GM19397 (cell line): ENCODE data around the gene BCL2L14.
"Not testable (repeated sequence)": the region's sequence is repeated elsewhere in the genome, so short reads cannot be mapped to it uniquely, and the experiment has no call there.

Experiments
- ATAC-seq: cut with Tn5 transposase; IDR thresholded peaks from one replicate; pipeline ENCODE4 v1.9.1; 2021; ENCODE audit warnings: mild to moderate bottlenecking, moderate library complexity; ENCODE audit not compliant: unreplicated experiment

The BCL2L14 gene

GRCh38 chr12:12098691-12099015 lies 27.9 kb downstream of the BCL2L14 start:
- ATAC-seq: no peak

DNA sequence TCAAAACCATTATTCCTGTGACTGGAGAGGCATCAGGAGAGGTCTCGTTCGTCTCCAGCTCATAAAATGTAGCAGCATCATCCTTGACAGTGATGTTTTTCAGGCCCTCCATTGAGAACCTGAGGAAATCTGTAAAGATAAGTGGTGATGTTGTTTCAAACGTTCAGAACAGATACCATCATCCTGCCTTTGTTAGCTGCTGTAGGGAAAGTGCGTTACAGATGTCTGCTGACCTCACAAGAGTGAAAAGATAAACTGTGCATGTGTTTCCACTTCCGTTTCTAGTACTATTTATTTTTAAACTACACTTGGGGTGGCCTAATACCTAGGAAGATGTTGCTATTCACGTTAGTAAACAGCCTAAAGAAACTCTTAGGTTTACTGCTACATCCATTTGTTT lies 28.4 kb downstream of the BCL2L14 start:
- ATAC-seq: no peak

- ATAC-seq: no peak
These were observed 36.9 kb downstream of the BCL2L14 start for GRCh38 chr12:12107678-12108077.

DNA sequence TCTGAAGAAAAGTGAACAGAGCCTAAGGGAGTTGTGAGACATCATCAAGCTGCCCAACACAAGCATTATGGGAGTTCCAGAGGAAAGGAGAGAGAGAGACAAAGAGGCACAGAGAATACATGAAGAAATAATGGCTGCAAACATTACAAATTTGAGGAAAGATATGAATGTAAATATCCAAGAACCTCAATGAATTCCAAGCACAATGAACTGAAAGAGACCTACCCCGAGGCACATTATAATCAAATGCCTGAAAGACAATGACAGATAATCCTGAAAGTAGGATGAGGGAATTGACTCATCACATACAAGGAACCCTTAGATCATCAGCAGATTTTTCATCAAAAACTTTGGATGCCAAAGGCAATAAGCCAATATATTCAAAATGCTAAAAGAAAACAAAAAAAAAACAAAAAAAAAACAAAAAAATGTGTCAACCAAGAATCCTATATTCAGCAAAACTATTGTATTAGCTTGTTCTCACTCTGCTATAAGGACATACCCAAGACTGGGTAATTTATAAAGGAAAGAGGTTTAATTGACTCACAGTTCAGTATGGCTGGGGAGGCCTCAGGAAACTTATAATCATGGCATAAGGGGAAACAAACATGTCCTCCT lies 37.8 kb downstream of the BCL2L14 start:
- ATAC-seq: no peak

DNA sequence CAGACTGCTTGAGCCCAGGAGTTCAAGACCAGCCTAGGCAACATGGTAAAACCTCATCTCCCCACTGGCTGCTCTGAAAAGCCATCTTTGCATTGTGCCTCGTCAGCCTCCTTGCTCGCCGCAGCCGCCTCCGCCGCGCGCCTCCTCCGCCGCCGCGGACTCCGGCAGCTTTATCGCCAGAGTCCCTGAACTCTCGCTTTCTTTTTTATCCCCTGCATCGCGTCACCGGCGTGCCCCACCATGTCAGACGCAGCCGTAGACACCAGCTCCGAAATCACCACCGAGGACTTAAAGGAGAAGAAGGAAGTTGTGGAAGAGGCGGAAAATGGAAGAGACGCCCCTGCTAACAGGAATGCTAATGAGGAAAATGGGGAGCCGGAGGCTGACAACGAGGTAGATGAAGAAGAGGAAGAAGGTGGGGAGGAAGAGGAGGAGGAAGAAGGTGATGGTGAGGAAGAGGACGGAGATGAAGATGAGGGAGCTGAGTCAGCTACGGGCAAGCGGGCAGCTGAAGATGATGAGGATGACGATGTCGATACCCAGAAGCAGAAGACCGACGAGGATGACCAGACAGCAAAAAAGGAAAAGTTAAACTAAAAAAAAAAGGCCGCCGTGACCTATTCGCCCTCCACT lies 40.3 kb downstream of the BCL2L14 start:
- ATAC-seq: not testable (repeated sequence)

DNA sequence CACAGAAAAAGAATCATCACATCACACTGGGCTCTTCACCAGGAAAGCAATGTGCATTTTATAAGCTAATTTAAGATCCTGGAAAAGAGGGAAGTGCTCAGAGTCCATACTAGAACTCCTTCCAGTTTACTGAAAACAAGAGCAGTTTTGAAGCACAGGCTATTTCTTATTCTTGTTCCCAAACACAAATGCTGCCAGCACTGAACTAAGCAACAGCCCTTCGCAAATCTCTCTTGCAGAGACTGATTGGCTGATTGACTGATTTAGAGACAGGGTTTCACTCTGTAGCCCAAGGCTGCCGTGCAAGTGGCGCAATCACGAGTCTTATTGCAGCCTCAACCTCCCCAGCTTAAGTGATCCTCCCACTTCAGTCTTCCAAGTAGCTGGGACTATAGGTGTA lies 44.8 kb downstream of the BCL2L14 start:
- no peak for ATAC-seq

- ATAC-seq: no peak
These were observed 45.9 kb downstream of the BCL2L14 start for GRCh38 chr12:12116677-12117076.

- ATAC-seq: no peak
These were observed 50.3 kb downstream of the BCL2L14 start for GRCh38 chr12:12121061-12121460.

DNA sequence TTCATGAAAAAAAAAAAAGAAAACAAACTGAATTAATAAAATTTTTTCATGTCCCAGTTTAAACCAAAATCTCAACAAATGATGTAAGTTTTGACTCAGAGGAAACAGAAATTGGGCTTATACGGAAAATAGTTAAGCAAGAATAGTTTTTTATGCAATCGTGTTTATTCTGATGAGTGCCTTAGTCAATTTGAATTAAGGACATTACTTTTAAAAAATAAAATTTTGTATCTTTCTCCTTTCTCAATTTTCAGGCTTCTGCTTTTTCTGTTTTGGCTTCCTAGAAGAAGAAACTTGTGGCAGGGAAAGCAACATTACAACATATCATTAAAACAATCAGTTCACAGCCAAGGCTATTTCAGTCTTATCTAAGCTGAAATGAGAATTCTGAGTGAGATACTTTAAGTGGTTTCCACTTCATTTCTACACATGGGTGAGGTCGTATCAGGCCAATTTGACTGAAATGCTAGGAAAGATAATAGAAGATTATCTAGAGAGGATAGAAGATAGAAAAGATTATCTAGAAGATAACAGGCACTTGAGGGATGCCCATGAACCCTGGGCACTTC lies 52.4 kb downstream of the BCL2L14 start:
- no peak for ATAC-seq

DNA sequence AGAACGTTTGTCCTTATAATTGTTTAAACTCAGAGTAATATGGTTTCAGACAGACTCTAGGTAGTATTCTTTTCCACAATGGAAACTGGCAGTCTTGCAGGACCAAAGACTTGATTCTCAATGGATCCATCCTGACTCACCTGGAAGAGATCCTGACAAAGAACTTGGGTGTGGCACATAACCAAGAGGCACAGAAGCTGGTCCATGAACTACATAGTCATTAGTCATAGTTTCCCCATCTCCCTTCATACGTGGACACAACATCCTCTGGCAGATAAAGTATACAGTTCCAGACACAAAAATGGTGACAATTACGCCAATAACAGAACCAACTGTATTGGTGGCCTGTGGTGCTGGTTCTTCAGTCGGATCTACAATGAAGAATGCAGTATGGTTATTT lies 55.8 kb downstream of the BCL2L14 start:
- ATAC-seq: no peak

GRCh38 chr12:12127304-12127703 lies 56.6 kb downstream of the BCL2L14 start:
- ATAC-seq: no peak

GRCh38 chr12:12128670-12129069 lies 57.9 kb downstream of the BCL2L14 start:
- no peak for ATAC-seq

DNA sequence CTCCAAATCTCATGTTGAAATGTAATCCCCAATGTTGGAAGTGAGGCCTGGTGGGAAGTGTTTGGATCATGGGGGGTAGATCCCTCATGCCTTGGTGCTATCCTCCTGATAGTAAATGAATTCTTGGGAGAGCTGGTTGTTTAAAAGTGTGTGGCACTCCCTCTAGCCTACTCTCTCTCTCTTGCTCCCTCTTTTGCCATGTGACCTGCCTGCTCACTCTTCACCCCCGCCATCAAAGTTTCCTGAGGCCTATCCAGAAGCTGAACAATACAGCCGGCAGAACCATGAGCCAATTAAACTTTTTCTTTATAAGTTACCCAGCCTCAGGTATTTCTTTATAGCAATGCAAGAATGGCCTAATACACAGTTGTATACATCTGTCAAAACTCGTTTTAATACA lies 62.5 kb downstream of the BCL2L14 start:
- ATAC-seq: no peak

GRCh38 chr12:12133785-12134184 lies 63.0 kb downstream of the BCL2L14 start:
- no peak for ATAC-seq

- no peak for ATAC-seq
These were observed 67.7 kb downstream of the BCL2L14 start for GRCh38 chr12:12138203-12139154.

DNA sequence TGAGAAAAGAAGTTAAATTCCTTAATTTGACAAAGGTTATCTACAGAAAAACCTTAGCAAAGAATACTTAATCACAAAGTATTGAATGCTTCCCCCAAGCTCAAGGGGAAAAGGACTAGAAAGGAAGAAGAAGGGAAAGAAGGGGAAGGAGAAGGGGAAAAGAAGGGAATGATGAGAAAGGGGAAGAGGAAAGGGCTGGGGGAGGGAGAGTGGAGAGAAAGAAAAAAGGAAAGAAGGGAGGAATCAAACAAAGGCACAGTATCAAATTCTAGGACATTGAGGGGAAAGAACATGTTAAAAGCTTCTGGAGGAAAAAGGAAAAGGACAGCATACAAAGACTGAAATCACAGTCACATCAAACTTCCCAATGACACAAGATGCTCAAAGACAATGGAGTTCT lies 70.3 kb downstream of the BCL2L14 start:
- no peak for ATAC-seq

DNA sequence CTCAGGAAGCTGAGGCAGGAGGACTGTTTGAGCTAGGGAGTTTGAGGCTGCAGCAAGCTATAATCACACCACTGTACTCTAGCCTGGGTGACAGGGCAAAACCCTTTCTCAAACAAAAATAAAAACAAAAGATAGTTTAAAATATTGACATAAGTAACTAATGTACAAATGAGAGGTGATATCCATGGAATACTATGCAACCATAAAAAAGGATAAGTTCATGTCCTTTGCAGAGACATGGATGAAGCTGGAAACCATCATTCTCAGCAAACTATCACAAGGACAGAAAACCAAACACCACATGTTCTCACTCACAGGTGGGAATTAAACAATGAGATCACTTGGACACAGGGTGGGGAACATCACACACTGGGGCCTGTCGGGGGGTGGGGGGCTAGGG lies 73.8 kb downstream of the BCL2L14 start:
- not testable (repeated sequence) for ATAC-seq

GRCh38 chr12:12147111-12147510 lies 76.4 kb downstream of the BCL2L14 start:
- ATAC-seq: no peak
